H1 (cell line): ENCODE measurements around the gene ETV7. TPM values are rescaled to one million over a fixed set of nuclear protein-coding genes. Genes with fewer than 3 reads are reported as not detected.

ENCODE experiments used
- CTCF ChIA-PET: fragments of 300-600 bp; sonication (Branson Sonifier 250); formaldehyde crosslinking; loops from one replicate; lab custom pipeline; 2021; ENCODE audit not compliant: partially characterized antibody; lab: Charles Lee
- POLR2A ChIA-PET: fragments of 300-600 bp; sonication (Branson Sonifier 250); formaldehyde crosslinking; loops from one replicate; lab custom pipeline; 2021; ENCODE audit warnings: inconsistent platforms; ENCODE audit not compliant: partially characterized antibody; lab: Charles Lee
- DNase-seq, 2 experiments: peaks; one replicate each; pipeline versions ENCODE4 v3.0.0 to v3.0.0-alpha.2; 2010 to 2022; ENCODE audit warnings: low spot score in 2 of 2, low read depth in 1 of 2, mixed read lengths in 1 of 2
- FAIRE-seq: peaks from 2 replicates; lab custom pipeline; 2011; peaks lifted over from hg19 to GRCh38; lab: Jason Lieb, UNC
- H2AFZ ChIP-seq: 2 replicates; pipeline ENCODE4 v1.8.1; 2012; ENCODE audit warnings: low read length, inconsistent platforms
- H2AK5ac ChIP-seq: 2 replicates; pipeline ENCODE4 v1.6.1; 2013; ENCODE audit warnings: low read depth, low read length
- H2BK120ac ChIP-seq: replicated peaks from 2 replicates; pipeline ENCODE3; 2013; ENCODE audit warnings: low read depth, low read length, inconsistent platforms
- H2BK12ac ChIP-seq: 2 replicates; pipeline ENCODE4 v1.6.1; 2013; ENCODE audit warnings: low read depth, low read length
- H2BK15ac ChIP-seq: 2 replicates; pipeline ENCODE4 v1.6.1; 2013; ENCODE audit warnings: low read length
- H2BK20ac ChIP-seq: 2 replicates; pipeline ENCODE4 v1.6.1; 2013; ENCODE audit warnings: low read length
- H2BK5ac ChIP-seq: 2 replicates; pipeline ENCODE4 v1.6.1; 2013; ENCODE audit warnings: low read depth, low read length
- H3K14ac ChIP-seq: 2 replicates; pipeline ENCODE4 v1.6.1; 2013; ENCODE audit warnings: inconsistent platforms; ENCODE audit not compliant: insufficient read length
- H3K18ac ChIP-seq: 2 replicates; pipeline ENCODE4 v1.6.1; 2013; ENCODE audit warnings: low read length; ENCODE audit errors: extremely low read depth
- H3K23ac ChIP-seq: 2 replicates; pipeline ENCODE4 v1.6.1; 2013; ENCODE audit warnings: inconsistent platforms; ENCODE audit not compliant: insufficient read length
- H3K23me2 ChIP-seq: 2 replicates; pipeline ENCODE4 v1.6.1; 2013; ENCODE audit warnings: low read depth, low read length
- H3K27ac ChIP-seq: 2 replicates; pipeline ENCODE4 v1.6.1; 2011; ENCODE audit warnings: low read depth, low read length, inconsistent platforms
- H3K27me3 ChIP-seq, 4 experiments: replicated peaks in 1 of 4; 1 replicate in 1 of 4; 2 replicates in 3 of 4; pipeline versions ENCODE4 v1.6.1 to v1.8.1; 2011 to 2013; ENCODE audit warnings: low read length in 3 of 4, mild to moderate bottlenecking in 3 of 4, inconsistent platforms in 2 of 4, mixed read lengths in 2 of 4, moderate library complexity in 1 of 4; ENCODE audit not compliant: control insufficient read depth in 3 of 4, insufficient read depth in 3 of 4; ENCODE audit errors: extremely low read depth in 1 of 4
- H3K36me3 ChIP-seq, 4 experiments: 2 replicates each; pipeline versions ENCODE4 v1.6.1 to v1.8.1; 2011 to 2013; ENCODE audit warnings: mild to moderate bottlenecking in 4 of 4, low read length in 3 of 4, moderate library complexity in 2 of 4, control low read depth in 1 of 4, inconsistent platforms in 1 of 4; ENCODE audit not compliant: insufficient read depth in 4 of 4, control insufficient read depth in 2 of 4
- H3K4ac ChIP-seq: replicated peaks from 2 replicates; pipeline ENCODE3; 2013; ENCODE audit warnings: low read length, low read depth, mixed read lengths, inconsistent platforms; ENCODE audit not compliant: insufficient read length
- H3K4me1 ChIP-seq, 4 experiments: replicated peaks in 1 of 4; 1 replicate in 1 of 4; 2 replicates in 3 of 4; pipeline versions ENCODE4 v1.6.1 to v1.8.1; 2011 to 2013; ENCODE audit warnings: low read length in 3 of 4, inconsistent platforms in 2 of 4, mixed read lengths in 1 of 4; ENCODE audit not compliant: insufficient read depth in 4 of 4, control insufficient read depth in 3 of 4
- H3K4me2 ChIP-seq, 2 experiments: 2 replicates each; pipeline versions ENCODE4 v1.6.1 to v1.8.1; 2011 to 2013; ENCODE audit warnings: low read depth in 2 of 2, low read length in 2 of 2, control low read depth in 1 of 2, inconsistent platforms in 1 of 2, mild to moderate bottlenecking in 1 of 2; ENCODE audit not compliant: insufficient read depth in 1 of 2
- H3K4me3 ChIP-seq, 4 experiments: fragments of 200-600, 300-600 bp in 1 of 4; sonication (generic), shearing (Covaris generic), sonication (Bioruptor Twin) in 1 of 4; 2 replicates each; pipeline versions ENCODE4 v1.5.1 to v1.8.1; 2011 to 2016; ENCODE audit warnings: low read length in 4 of 4, low read depth in 3 of 4, control low read depth in 2 of 4, inconsistent platforms in 2 of 4, mild to moderate bottlenecking in 2 of 4, mixed read lengths in 1 of 4, moderate library complexity in 1 of 4; ENCODE audit not compliant: insufficient read depth in 2 of 4; ENCODE audit errors: extremely low read depth in 1 of 4
- H3K56ac ChIP-seq: replicated peaks from 2 replicates; pipeline ENCODE3; 2013; ENCODE audit warnings: low read depth, mild to moderate bottlenecking, mixed read lengths, low read length, inconsistent platforms; ENCODE audit not compliant: insufficient read length
- H3K79me1 ChIP-seq: 2 replicates; pipeline ENCODE4 v1.6.1; 2013; ENCODE audit warnings: low read depth, low read length, control low read depth
- H3K79me2 ChIP-seq, 2 experiments: 2 replicates each; pipeline versions ENCODE4 v1.6.1 to v1.8.1; 2012 to 2013; ENCODE audit warnings: low read length in 2 of 2, mild to moderate bottlenecking in 2 of 2, inconsistent platforms in 1 of 2; ENCODE audit not compliant: insufficient read depth in 2 of 2, control insufficient read depth in 1 of 2
- H3K9ac ChIP-seq, 4 experiments: replicated peaks in 1 of 4; 1 replicate in 1 of 4; 2 replicates in 3 of 4; pipeline versions ENCODE4 v1.6.1 to v1.8.1; 2011 to 2013; ENCODE audit warnings: low read depth in 3 of 4, low read length in 3 of 4, control low read depth in 2 of 4, mild to moderate bottlenecking in 2 of 4, moderate library complexity in 2 of 4, inconsistent platforms in 1 of 4; ENCODE audit errors: extremely low read depth in 1 of 4
- H3K9me3 ChIP-seq, 2 experiments: 2 replicates each; pipeline versions ENCODE4 v1.6.1 to v1.8.1; 2012 to 2013; ENCODE audit warnings: mild to moderate bottlenecking in 2 of 2, moderate library complexity in 2 of 2, control low read depth in 1 of 2, inconsistent platforms in 1 of 2, low read depth in 1 of 2, low read length in 1 of 2, mixed read lengths in 1 of 2; ENCODE audit not compliant: insufficient read depth in 2 of 2
- H4K20me1 ChIP-seq, 2 experiments: replicated peaks in 1 of 2; 2 replicates each; pipeline versions ENCODE3 to v1.8.1; 2011 to 2013; ENCODE audit warnings: inconsistent platforms in 2 of 2, low read length in 2 of 2, mild to moderate bottlenecking in 1 of 2; ENCODE audit not compliant: insufficient read depth in 2 of 2, control insufficient read depth in 1 of 2
- H4K5ac ChIP-seq: 2 replicates; pipeline ENCODE4 v1.6.1; 2013; ENCODE audit warnings: low read length, low read depth, mixed read lengths, inconsistent platforms; ENCODE audit not compliant: insufficient read length
- H4K8ac ChIP-seq: 2 replicates; pipeline ENCODE4 v1.8.0; 2013; ENCODE audit warnings: mild to moderate bottlenecking, moderate library complexity, low read length, inconsistent platforms; ENCODE audit not compliant: insufficient read depth; ENCODE audit errors: extremely low read depth
- H4K91ac ChIP-seq: replicated peaks from 2 replicates; pipeline ENCODE3; 2013; ENCODE audit warnings: low read length, mixed read lengths, inconsistent platforms; ENCODE audit not compliant: insufficient read length
- BACH1 ChIP-seq: IDR thresholded peaks from 2 replicates; pipeline ENCODE4 v1.6.1; 2012; ENCODE audit warnings: low read length, improper control_type of control experiment
- BRCA1 ChIP-seq: IDR thresholded peaks from 2 replicates; pipeline ENCODE4 v1.6.1; 2012; ENCODE audit warnings: low read depth, low read length, improper control_type of control experiment
- CHD2 ChIP-seq: IDR thresholded peaks from 2 replicates; pipeline ENCODE4 v1.6.1; 2012; ENCODE audit warnings: low read length, improper control_type of control experiment
- EGR1 ChIP-seq: IDR thresholded peaks from 2 replicates; pipeline ENCODE4 v1.6.1; 2011; ENCODE audit warnings: low read depth, low read length, borderline replicate concordance
- HDAC2 ChIP-seq, 2 experiments: fragments of 300-600 bp in 1 of 2; sonication (generic) in 1 of 2; IDR thresholded peaks; 2 replicates each; pipeline ENCODE4 v1.6.1; 2011 to 2012; ENCODE audit warnings: low read depth in 2 of 2, low read length in 2 of 2, mild to moderate bottlenecking in 2 of 2, moderate library complexity in 2 of 2, borderline replicate concordance in 1 of 2, inconsistent platforms in 1 of 2
- JUND ChIP-seq: IDR thresholded peaks from 2 replicates; pipeline ENCODE4 v1.6.1; 2011; ENCODE audit warnings: mild to moderate bottlenecking, improper control_type of control experiment, low read length
- KDM4A ChIP-seq: IDR thresholded peaks from one replicate; pipeline ENCODE4 v1.7.1; 2012; ENCODE audit warnings: low read depth, mild to moderate bottlenecking, moderate library complexity, low read length, inconsistent platforms; ENCODE audit not compliant: severe bottlenecking
- NANOG ChIP-seq: IDR thresholded peaks from 2 replicates; pipeline ENCODE4 v1.6.1; 2011; ENCODE audit warnings: low read length, low read depth, mild to moderate bottlenecking, inconsistent platforms; ENCODE audit not compliant: insufficient read depth, poor library complexity, severe bottlenecking
- PHF8 ChIP-seq: fragments of 200-600 bp; sonication (generic); conservative IDR thresholded peaks from 2 replicates; pipeline ENCODE4 v1.7.1; 2012; ENCODE audit warnings: low read depth, mild to moderate bottlenecking, inconsistent platforms, low read length, moderate library complexity
- POLR2AphosphoS5 ChIP-seq: IDR thresholded peaks from 2 replicates; pipeline ENCODE4 v1.6.1; 2011; ENCODE audit warnings: low read depth, low read length
- RFX5 ChIP-seq: IDR thresholded peaks from 2 replicates; pipeline ENCODE4 v1.6.1; 2011; ENCODE audit warnings: low read depth, low read length, improper control_type of control experiment, borderline replicate concordance
- SIX5 ChIP-seq: IDR thresholded peaks from 2 replicates; pipeline ENCODE4 v1.6.1; 2011; ENCODE audit warnings: mild to moderate bottlenecking, low read depth, low read length
- SRF ChIP-seq: IDR thresholded peaks from 2 replicates; pipeline ENCODE4 v1.6.1; 2011; ENCODE audit warnings: mild to moderate bottlenecking, low read depth, low read length, moderate library complexity
- YY1 ChIP-seq: IDR thresholded peaks from 2 replicates; pipeline ENCODE4 v1.6.1; 2011; ENCODE audit warnings: low read depth, mild to moderate bottlenecking, low read length
- WGBS, 2 experiments: shearing (Covaris generic) in 1 of 2; methylation state at CpG; one replicate each; pipeline versions ENCODE4 v1.1.6 to v1.1.7; 2013 to 2015; ENCODE audit warnings: low lambda C conversion rate in 2 of 2, mixed read lengths in 2 of 2, inconsistent platforms in 1 of 2, low coverage in 1 of 2, missing lambda C conversion rate in 1 of 2; ENCODE audit not compliant: insufficient replicate concordance in 2 of 2, insufficient coverage in 1 of 2, insufficient read length in 1 of 2; ENCODE audit errors: extremely low coverage in 1 of 2, missing lambda C conversion rate in 1 of 2; 5-methylcytosine and 5-hydroxymethylcytosine counted together
- polyA plus RNA-seq, 7 experiments: library from polyadenylated mRNA; depleted of rRNA in 3 of 7; stranded (reverse) in 5 of 7; unstranded in 2 of 7; fragments of >200 nt in 5 of 7; fragments of 200-250 nt in 2 of 7; gene quantifications; 1 replicate in 5 of 7; 2 replicates in 1 of 7; 4 replicates in 1 of 7; pipeline versions ENCODE4 v1.2.1 to v1.2.3, GENCODE V29; 2011 to 2013; ENCODE audit warnings: missing spikeins in 2 of 7, mixed read lengths in 2 of 7
- total RNA-seq: library from RNA; stranded (reverse); fragmentation: NEBNext Ultra II Directional; extraction: Animal tissue kit (Norgen Biotek cat#: 25700); gene quantifications from 2 replicates; pipeline ENCODE4 v1.2.1, GENCODE V29; 2021
- TF ChIP-seq, protein P1 (sequence below): IDR thresholded peaks from 2 replicates; pipeline ENCODE4 v1.6.1; 2011; ENCODE audit warnings: low read depth, mild to moderate bottlenecking, low read length; ENCODE audit not compliant: insufficient read depth

The ETV7 gene
- total and polyA plus RNA-seq, 2 of the 8 experiments (the other 6 are each of a cell fraction or from before 2014, with no cell fraction given): 0.54 to 2.4 TPM

DNA sequence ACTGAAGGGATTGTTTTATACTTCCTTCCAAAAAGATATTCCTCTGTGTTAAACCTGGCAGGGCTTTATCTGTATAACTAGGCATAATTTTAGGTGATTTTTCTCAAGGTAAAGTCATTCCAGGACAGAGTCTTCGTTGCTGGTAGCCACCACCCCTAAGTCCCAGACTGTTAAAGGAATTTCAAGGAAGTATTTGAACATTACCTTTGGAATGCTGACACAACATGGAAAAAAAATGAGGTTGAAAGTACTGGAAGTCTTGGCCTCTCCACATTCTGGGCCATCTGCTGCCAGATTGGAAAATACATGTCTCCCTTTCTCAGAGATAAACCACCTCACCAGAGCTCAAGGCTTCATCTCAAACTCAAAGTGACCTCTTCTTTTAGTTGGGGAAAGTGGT, 27.0 kb upstream of the ETV7 start:
- POLR2A ChIA-PET: interaction anchor here (0.6 kb wide), 1 partner anchor 742 kb away, joined by 3 read pairs; no protein-coding TSS in a partner anchor
- WGBS, 2 experiments: 83% methylated on average over 1 of the region's 1 CpG; no CpG with 5 or more reads in 1 of the 2 experiments

More for the DNA sequence above, 27.0 kb upstream of the ETV7 start:
- H4K5ac ChIP-seq: no peak overlapping the region
- CTCF ChIA-PET: no interaction called here
- H3K4me2 ChIP-seq: no peak overlapping the region
- no peak overlapping the region for H4K8ac ChIP-seq
- H2BK120ac ChIP-seq: no peak overlapping the region
- no peak overlapping the region for H3K18ac ChIP-seq
- no peaks in the 10 kb centered on the region for H3K27me3 ChIP-seq
- no peak overlapping the region for H3K14ac ChIP-seq
- H2BK20ac ChIP-seq: no peak overlapping the region
- H4K20me1 ChIP-seq: no peaks in the 10 kb centered on the region
- H3K23me2 ChIP-seq: no peaks in the 10 kb centered on the region
- H3K9me3 ChIP-seq: no peaks in the 10 kb centered on the region
- TF ChIP-seq PHF8 (no peak), YY1 (no peak), RFX5 (no peak), BRCA1 (no peak), HDAC2 (IDR thresholded peaks at IDR 0.05; ENCODE audit: borderline replicate concordance in 1 of 2, low read depth in 2 of 2, low read length in 2 of 2) (no peak), JUND (no peak), EGR1 (no peak), KDM4A (no peak), CHD2 (no peak), SRF (no peak), POLR2AphosphoS5 (no peak), SIX5 (no peak), BACH1 (no peak), NANOG (no peak)
- TF ChIP-seq, protein P1, sequence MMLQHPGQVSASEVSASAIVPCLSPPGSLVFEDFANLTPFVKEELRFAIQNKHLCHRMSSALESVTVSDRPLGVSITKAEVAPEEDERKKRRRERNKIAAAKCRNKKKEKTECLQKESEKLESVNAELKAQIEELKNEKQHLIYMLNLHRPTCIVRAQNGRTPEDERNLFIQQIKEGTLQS: no peak
- no peak overlapping the region for H3K27ac ChIP-seq
- H3K23ac ChIP-seq: no peak overlapping the region
- no peak overlapping the region for H4K91ac ChIP-seq
- H2BK15ac ChIP-seq: no peak overlapping the region
- no peaks in the 10 kb centered on the region for H3K79me2 ChIP-seq
- H3K79me1 ChIP-seq: no peaks in the 10 kb centered on the region
- no peak overlapping the region for H2BK5ac ChIP-seq
- H2AFZ ChIP-seq: no peak overlapping the region
- H3K56ac ChIP-seq: no peak overlapping the region
- FAIRE-seq: no peak
- H3K4me1 ChIP-seq: no peaks in the 10 kb centered on the region
- H3K4ac ChIP-seq: no peak overlapping the region
- H3K4me3 ChIP-seq: no peak overlapping the region
- DNase-seq: no peak
- no peak overlapping the region for H3K9ac ChIP-seq
- no peaks in the 10 kb centered on the region for H3K36me3 ChIP-seq
- H2BK12ac ChIP-seq: no peak overlapping the region
- no peak overlapping the region for H2AK5ac ChIP-seq
